Inferior parietal cortex (tissue), 1 donor: ENCODE data around the gene CYP2R1.
"Not testable (repeated sequence)": the region's sequence is repeated elsewhere in the genome, so short reads cannot be mapped to it uniquely, and the experiment has no call there.

Experiments used
- DNase-seq: peaks from one replicate; pipeline ENCODE4 v3.0.0-alpha.2; 2016; ENCODE audit errors: extremely low spot score

Gene CYP2R1

DNA sequence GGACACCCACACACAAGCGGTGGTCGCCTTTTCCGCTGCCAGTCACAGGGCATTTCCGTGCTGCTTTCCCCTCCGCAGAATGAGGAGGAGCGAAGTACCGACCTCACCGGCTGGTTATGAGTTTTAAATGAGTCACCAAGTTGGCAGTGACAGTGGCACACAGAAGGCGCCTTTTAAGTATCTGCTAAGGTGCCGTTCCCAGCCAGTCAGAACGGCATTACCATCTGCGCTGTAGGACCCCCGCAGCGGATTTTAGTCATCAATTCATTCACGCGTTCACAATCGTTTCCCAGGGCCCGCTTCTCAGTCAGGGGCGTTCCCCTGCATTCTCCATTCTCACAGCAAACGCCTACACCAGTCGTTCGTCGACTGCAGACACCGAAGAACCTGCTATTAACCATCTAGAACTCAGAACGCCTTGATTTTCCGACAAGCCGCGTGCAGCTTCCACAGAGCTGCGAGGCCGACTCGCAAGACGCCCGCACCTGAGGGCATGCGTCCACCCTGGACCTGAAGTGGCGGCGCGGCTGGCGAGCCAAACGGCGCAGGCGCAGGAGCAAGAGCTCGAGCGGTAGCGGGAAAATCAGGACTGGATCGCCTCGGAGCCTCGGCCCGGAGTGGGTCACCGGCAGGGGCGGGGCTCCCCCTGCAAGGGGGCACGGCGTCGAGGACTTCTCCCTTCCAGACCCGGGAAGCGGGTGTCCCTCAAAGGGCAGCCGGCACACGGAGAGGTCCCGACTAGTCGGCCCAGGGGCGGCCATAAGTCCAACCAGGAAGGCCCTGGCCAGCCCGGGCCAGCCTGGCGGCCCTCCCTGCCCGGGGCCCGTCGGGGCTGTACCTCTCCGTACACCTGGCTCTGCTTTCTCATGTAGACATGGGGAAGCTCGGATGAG is 642 bp downstream of the CYP2R1 start:
- DNase-seq, result peak; percentile 90

GRCh38 chr11:14886513-14886912 is 5.5 kb downstream of the CYP2R1 start:
- no peak for DNase-seq

GRCh38 chr11:14884667-14885273 is 7.3 kb downstream of the CYP2R1 start:
- no peak for DNase-seq

DNA sequence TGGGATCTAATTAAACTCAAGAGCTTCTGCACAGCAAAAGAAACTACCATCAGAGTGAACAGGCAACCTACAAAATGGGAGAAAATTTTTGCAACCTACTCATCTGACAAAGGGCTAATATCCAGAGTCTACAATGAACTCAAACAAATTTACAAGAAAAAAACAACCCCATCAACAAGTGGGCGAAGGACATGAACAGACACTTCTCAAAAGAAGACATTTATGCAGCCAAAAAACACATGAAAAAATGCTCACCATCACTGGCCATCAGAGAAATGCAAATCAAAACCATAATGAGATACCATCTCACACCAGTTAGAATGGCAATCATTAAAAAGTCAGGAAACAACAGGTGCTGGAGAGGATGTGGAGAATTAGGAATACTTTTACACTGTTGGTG is 8.3 kb downstream of the CYP2R1 start:
- DNase-seq, result not testable (repeated sequence)

DNA sequence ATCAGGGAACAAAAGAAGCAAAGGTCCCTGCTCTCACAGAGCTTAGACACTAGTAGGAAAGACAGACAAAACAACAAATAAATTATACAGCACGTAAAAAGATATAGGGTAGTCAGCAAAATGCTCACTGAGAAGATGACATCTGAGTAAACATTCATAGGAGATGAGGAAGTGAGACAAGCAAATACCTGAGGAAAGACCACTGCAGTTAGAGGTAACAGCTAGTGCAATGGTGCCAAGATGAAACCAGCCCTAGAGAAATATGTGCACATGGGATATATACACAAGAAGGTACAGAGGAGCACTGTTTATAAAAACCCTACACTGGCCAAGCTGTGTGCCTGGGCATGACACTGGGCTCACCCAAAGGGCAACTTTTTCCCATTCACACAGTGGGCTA is 9.8 kb downstream of the CYP2R1 start:
- no peak for DNase-seq

- no peak for DNase-seq
Measured at GRCh38 chr11:14881576-14882193, 10.3 kb downstream of the CYP2R1 start.

GRCh38 chr11:14875163-14875562 is 16.9 kb downstream of the CYP2R1 start:
- no peak for DNase-seq

GRCh38 chr11:14873632-14874031 is 18.4 kb downstream of the CYP2R1 start:
- DNase-seq, result no peak

DNA sequence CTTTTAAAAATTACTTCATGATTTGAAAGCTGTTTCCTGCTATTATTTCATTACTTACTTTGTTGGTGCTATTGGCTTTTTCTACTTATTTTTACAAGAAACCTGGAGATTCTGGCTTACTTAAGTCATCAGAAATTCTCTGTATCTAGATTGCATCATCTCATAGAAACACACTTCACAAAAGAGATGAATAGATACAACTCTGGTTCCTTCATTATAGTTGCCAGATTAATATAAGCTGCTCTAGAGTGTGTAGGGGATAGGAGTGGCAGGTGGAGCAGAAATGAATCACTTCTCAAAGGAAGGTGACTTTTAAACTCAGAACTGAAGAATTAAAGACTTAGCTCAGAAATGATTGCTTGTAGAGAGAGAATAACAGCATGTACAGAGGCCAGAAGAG is 20.0 kb downstream of the CYP2R1 start:
- no peak for DNase-seq

GRCh38 chr11:14863775-14864174 is 28.3 kb downstream of the CYP2R1 start:
- DNase-seq, result not testable (repeated sequence)

DNA sequence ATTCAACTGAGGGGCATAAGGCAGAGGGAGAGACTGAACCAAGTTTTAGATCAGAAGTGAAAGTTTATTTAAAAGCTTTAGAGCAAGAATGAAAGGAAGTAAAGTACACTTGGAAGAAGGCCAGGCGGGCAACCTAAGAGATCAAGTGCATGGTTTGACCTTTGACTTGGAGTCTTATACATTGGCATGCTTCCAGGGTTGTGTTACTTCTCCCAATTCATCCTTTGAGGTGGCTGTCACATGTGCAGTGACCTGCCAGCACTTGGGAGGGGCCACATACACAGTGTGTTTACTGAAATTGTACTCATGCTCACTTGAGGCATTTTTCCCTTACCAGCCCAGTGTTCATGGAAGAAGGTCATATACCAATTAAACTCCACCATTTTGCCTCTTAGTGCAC is 30.4 kb downstream of the CYP2R1 start:
- no peak for DNase-seq

DNA sequence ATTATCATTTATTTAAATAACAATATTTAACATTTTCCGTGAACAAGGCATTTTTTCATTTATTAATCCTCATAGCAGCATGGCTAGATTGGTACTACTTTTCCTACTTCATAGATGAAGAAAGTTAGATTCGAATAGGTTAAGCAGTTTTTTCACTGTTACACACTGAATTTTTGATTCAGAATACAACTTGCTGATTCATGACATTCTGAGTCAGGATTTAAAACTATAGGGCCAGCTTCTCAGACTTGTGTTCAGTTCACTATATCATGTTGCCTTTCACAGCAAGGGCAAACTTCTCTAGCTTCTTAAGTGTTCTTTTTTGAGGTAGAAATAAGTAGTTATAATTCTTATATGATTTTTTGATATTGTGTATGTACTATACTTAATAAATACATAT is 31.5 kb downstream of the CYP2R1 start:
- DNase-seq, result no peak

- DNase-seq, result no peak
Measured at GRCh38 chr11:14858404-14858803, 33.6 kb downstream of the CYP2R1 start.

GRCh38 chr11:14857621-14858020 is 34.4 kb downstream of the CYP2R1 start:
- no peak for DNase-seq

DNA sequence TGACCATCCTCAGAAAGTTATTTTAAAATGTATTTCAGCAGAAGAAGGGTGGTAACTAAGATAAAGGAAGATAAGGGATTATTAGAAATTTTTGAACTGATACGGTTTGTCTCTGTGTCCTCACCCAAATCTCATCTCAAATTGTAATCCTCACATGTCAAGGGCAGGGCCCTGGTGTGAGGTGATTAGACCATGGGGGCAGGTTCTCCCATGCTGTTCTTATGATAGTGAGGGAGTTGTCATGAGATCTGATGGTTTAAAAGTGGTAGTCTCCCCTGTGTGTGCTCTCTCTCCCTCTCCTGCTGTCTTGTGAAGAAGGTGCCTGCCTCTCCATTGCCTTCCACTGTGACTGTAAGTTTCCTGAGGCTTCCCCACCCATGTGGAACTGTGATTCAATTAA is 36.1 kb downstream of the CYP2R1 start:
- no peak for DNase-seq

- DNase-seq, result no peak
Measured at GRCh38 chr11:14854057-14854456, 38.0 kb downstream of the CYP2R1 start.

- DNase-seq, result no peak
Measured at GRCh38 chr11:14852571-14853177, 39.4 kb downstream of the CYP2R1 start.

DNA sequence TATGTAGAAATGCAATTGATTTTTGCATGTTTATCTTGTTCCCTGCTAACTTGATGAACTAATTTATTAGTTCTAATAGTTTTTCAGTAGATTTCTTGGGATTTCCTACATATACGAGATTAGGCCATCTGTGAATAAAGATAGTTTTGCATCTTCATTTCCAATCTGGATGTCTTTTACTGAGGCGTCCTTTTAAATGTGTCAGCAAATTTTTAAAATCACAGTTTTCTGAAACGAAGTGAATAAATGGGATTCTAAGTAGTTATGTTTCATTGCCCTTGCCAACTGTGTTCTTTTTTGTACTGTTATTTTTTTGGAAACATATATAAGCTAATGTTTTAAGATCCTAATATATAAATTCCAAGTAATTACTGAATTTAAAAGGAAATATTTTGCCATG is 50.0 kb downstream of the CYP2R1 start:
- no peak for DNase-seq

- DNase-seq, result no peak
Measured at GRCh38 chr11:14835496-14836492, 56.2 kb downstream of the CYP2R1 start.
